ENCODE data around the gene UBE2H. TPM values are rescaled to one million over a fixed set of nuclear protein-coding genes. Genes with fewer than 3 reads are reported as not detected.

Gene UBE2H
- total RNA-seq, 1 donor from 2014 or later, result 127 TPM

- DNase-seq (ENCODE audit: low read depth), result no peak
- H3K4me3 ChIP-seq (ENCODE audit: low read depth, low read length), result no peak overlapping the region
- TF ChIP-seq CTCF (IDR thresholded peaks at IDR 0.05; ENCODE audit: insufficient read depth, low read length, poor library complexity, severe bottlenecking), result no peak
- H3K27me3 ChIP-seq (ENCODE audit: control insufficient read depth, insufficient read depth, low read length), result no peaks in the 10 kb centered on the region
- no peaks in the 10 kb centered on the region for H3K36me3 ChIP-seq (ENCODE audit: control insufficient read depth, insufficient read depth, low read length)
Measured at GRCh38 chr7:129989466-129989865, 36.7 kb upstream of the UBE2H start.

GRCh38 chr7:129986600-129986999 lies 33.8 kb upstream of the UBE2H start:
- Histone ChIP-seq H3K36me3 (ENCODE audit: control insufficient read depth, insufficient read depth, low read length) (no peaks in the 10 kb centered on the region), H3K4me3 (ENCODE audit: low read depth, low read length) (no peak overlapping the region), H3K27me3 (ENCODE audit: control insufficient read depth, insufficient read depth, low read length) (no peaks in the 10 kb centered on the region)
- DNase-seq (ENCODE audit: low read depth), result peak; percentile 55
- TF ChIP-seq CTCF (IDR thresholded peaks at IDR 0.05; ENCODE audit: insufficient read depth, low read length, poor library complexity, severe bottlenecking), result no peak

- Histone ChIP-seq H3K4me3 (ENCODE audit: low read depth, low read length) (no peak overlapping the region), H3K36me3 (ENCODE audit: control insufficient read depth, insufficient read depth, low read length) (no peaks in the 10 kb centered on the region), H3K27me3 (ENCODE audit: control insufficient read depth, insufficient read depth, low read length) (no peaks in the 10 kb centered on the region)
- no peak for DNase-seq (ENCODE audit: low read depth)
- no peak for TF ChIP-seq CTCF (IDR thresholded peaks at IDR 0.05; ENCODE audit: insufficient read depth, low read length, poor library complexity, severe bottlenecking)
Measured at GRCh38 chr7:129980667-129981066, 27.9 kb upstream of the UBE2H start.

- Histone ChIP-seq H3K27me3 (ENCODE audit: control insufficient read depth, insufficient read depth, low read length) (no peaks in the 10 kb centered on the region), H3K36me3 (ENCODE audit: control insufficient read depth, insufficient read depth, low read length) (no peaks in the 10 kb centered on the region), H3K4me3 (ENCODE audit: low read depth, low read length) (no peak overlapping the region)
- no peak for DNase-seq (ENCODE audit: low read depth)
- TF ChIP-seq CTCF (IDR thresholded peaks at IDR 0.05; ENCODE audit: insufficient read depth, low read length, poor library complexity, severe bottlenecking), result no peak
Measured at GRCh38 chr7:129975309-129975708, 22.5 kb upstream of the UBE2H start.

- DNase-seq (ENCODE audit: low read depth), result no peak
- TF ChIP-seq CTCF (IDR thresholded peaks at IDR 0.05; ENCODE audit: insufficient read depth, low read length, poor library complexity, severe bottlenecking), result no peak
- no peaks in the 10 kb centered on the region for H3K27me3 ChIP-seq (ENCODE audit: control insufficient read depth, insufficient read depth, low read length)
- H3K4me3 ChIP-seq (ENCODE audit: low read depth, low read length), result no peak overlapping the region
- no peaks in the 10 kb centered on the region for H3K36me3 ChIP-seq (ENCODE audit: control insufficient read depth, insufficient read depth, low read length)
Measured at GRCh38 chr7:129970816-129971215, 18.1 kb upstream of the UBE2H start.

GRCh38 chr7:129969881-129970446 lies 17.2 kb upstream of the UBE2H start:
- no peaks in the 10 kb centered on the region for H3K36me3 ChIP-seq (ENCODE audit: control insufficient read depth, insufficient read depth, low read length)
- TF ChIP-seq CTCF (IDR thresholded peaks at IDR 0.05; ENCODE audit: insufficient read depth, low read length, poor library complexity, severe bottlenecking), result no peak
- peak; percentile 91 for DNase-seq (ENCODE audit: low read depth)
- H3K4me3 ChIP-seq (ENCODE audit: low read depth, low read length), result no peak overlapping the region
- H3K27me3 ChIP-seq (ENCODE audit: control insufficient read depth, insufficient read depth, low read length), result no peaks in the 10 kb centered on the region

Measured in kidney epithelial cell (primary cell).